CMK (cell line): Measurements from ENCODE around the gene JMJD7.

Experiments
- DNase-seq: peaks from one replicate; pipeline ENCODE4 v3.0.0-alpha.2; 2010; ENCODE audit warnings: low read depth

The JMJD7 gene

DNA sequence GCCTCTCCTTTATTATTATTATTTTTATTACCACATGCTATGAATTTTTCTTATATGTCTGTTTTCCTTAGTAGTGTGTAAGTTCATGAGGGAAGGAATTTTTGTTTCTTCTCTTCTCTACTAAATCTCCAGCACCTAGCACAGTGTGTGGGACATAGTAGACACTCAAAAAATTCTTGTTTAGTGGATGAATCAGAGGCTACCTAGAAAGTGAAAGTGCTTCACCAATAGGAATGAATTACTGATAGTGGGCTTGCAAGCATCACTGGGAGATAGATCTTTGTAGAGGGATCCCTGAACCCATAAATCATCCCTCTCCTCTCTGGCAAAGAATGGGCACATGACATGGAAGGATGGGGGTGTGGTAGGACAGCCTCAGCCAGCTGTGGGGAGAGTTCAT lies 57.4 kb downstream of the JMJD7 start:
- DNase-seq = no peak

DNA sequence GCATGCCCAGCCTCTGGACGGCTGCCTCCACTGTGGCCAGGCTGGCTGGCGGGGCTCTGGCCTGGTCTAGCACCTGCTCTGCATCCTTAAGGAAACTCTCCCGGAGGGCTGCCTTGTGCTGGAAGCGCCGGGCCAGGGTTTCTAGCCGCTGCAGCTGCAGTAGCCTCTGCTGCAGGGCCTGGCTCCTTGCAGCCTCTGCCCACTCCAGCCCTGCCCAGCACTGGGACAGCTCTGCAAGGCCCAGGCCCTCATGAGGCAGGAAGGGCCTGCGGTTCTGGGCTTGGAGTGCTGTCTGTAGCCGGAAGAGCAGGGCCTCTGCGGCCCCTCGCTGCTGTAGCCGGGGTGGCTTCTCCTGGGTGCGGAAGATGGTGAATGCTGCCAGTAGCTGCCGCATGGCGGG lies 57.9 kb downstream of the JMJD7 start:
- no peak for DNase-seq

DNA sequence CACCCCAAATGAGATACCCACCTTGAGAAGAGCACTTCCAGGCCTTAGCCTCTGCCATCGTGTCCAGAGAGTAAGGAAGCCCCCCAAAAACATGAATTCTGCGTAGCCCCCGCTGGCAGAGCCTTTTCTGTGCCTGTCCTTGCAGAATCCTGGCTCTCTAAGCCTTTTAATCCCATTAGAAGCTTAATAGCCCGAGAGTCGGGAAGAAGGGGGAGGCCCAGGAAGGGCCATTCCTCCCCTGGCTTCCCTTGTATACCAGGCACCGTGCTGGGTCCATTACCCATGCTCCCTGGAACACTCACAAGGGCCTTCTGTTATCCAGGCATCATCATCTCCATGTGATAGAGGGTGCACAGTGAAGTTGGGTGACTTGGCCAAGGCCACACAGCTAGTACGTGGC lies 58.8 kb downstream of the JMJD7 start:
- DNase-seq = no peak

GRCh38 chr15:41887161-41887560 lies 59.3 kb downstream of the JMJD7 start:
- no peak for DNase-seq
